Fibroblast of pulmonary artery (primary cell): ENCODE measurements around the gene ASXL2.

Source experiments
- DNase-seq: peaks from one replicate; pipeline ENCODE4 v3.0.0-alpha.2; 2010; ENCODE audit warnings: low read depth
- H3K4me3 ChIP-seq: replicated peaks from 2 replicates; pipeline ENCODE4 v1.5.1; 2011; ENCODE audit warnings: low read depth, mild to moderate bottlenecking, control low read depth, low read length, moderate library complexity
- TF ChIP-seq, protein P1 (sequence below): IDR thresholded peaks from 2 replicates; pipeline ENCODE4 v1.5.1; 2011; ENCODE audit warnings: mild to moderate bottlenecking, control low read depth, low read length, inconsistent platforms; ENCODE audit errors: missing control alignments

The ASXL2 gene

GRCh38 chr2:25688236-25688635, 190.1 kb downstream of the ASXL2 start:
- DNase-seq = no peak
- TF ChIP-seq, protein P1, sequence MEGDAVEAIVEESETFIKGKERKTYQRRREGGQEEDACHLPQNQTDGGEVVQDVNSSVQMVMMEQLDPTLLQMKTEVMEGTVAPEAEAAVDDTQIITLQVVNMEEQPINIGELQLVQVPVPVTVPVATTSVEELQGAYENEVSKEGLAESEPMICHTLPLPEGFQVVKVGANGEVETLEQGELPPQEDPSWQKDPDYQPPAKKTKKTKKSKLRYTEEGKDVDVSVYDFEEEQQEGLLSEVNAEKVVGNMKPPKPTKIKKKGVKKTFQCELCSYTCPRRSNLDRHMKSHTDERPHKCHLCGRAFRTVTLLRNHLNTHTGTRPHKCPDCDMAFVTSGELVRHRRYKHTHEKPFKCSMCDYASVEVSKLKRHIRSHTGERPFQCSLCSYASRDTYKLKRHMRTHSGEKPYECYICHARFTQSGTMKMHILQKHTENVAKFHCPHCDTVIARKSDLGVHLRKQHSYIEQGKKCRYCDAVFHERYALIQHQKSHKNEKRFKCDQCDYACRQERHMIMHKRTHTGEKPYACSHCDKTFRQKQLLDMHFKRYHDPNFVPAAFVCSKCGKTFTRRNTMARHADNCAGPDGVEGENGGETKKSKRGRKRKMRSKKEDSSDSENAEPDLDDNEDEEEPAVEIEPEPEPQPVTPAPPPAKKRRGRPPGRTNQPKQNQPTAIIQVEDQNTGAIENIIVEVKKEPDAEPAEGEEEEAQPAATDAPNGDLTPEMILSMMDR = no peak
- H3K4me3 ChIP-seq = no peak overlapping the region

- no peak for DNase-seq
- TF ChIP-seq, protein P1 = no peak
Observed at GRCh38 chr2:25685741-25686140, 192.5 kb downstream of the ASXL2 start.

GRCh38 chr2:25684577-25685473, 193.5 kb downstream of the ASXL2 start:
- TF ChIP-seq, protein P1 = no peak
- no peak overlapping the region for H3K4me3 ChIP-seq
- DNase-seq = no peak

More at GRCh38 chr2:25685741-25686140, 192.5 kb downstream of the ASXL2 start:
- H3K4me3 ChIP-seq = no peak overlapping the region
